GM12878 (cell line): ENCODE results near the gene TSHZ2. TPM values are rescaled to one million over a fixed set of nuclear protein-coding genes. Genes with fewer than 3 reads are reported as not detected.

ENCODE experiments used
- ATAC-seq: fragments of 200-7000 bp; cut with Tn5 transposase; 3 replicates; pipeline ENCODE4 v1.9.1; 2020; ENCODE audit warnings: mild to moderate bottlenecking, moderate library complexity
- BruUV-seq: library from RNA; stranded (reverse); fragments of 400-500 nt; replicated peaks from 2 replicates; lab custom pipeline; 2021; lab: Mats Ljungman, UMichigan
- CTCF ChIA-PET: fragments of 300-600 bp; sonication (Branson Sonifier 250); formaldehyde crosslinking; extraction: SDS; loops from one replicate; lab custom pipeline; 2021; ENCODE audit warnings: inconsistent platforms; lab: Yijun Ruan, JAX
- POLR2A ChIA-PET: fragments of 350-600 bp; formaldehyde crosslinking; extraction: SDS; loops from one replicate; lab custom pipeline; 2021; ENCODE audit warnings: inconsistent platforms; lab: Charles Lee
- RAD21 ChIA-PET: fragments of 300-600 bp; sonication (Branson Sonifier 250); formaldehyde crosslinking; loops from one replicate; lab custom pipeline; 2023; ENCODE audit warnings: antibody characterized with exemption; ENCODE audit not compliant: unreplicated experiment; lab: Charles Lee
- SMC1A ChIA-PET: fragments of 300-600 bp; sonication (Branson Sonifier 250); formaldehyde crosslinking; loops from one replicate; lab custom pipeline; 2023; ENCODE audit not compliant: unreplicated experiment, uncharacterized antibody; lab: Charles Lee
- DNase-seq: peaks from one replicate; pipeline ENCODE4 v3.0.0-alpha.2; 2011; ENCODE audit warnings: low read depth, low spot score
- FAIRE-seq: peaks from 3 replicates; lab custom pipeline; 2011; peaks lifted over from hg19 to GRCh38; lab: Jason Lieb, UNC
- H2AFZ ChIP-seq: 2 replicates; pipeline ENCODE4 v1.6.0; 2011; ENCODE audit warnings: low read depth, low read length, control low read depth; ENCODE audit not compliant: control insufficient read depth
- H3K27ac ChIP-seq: 2 replicates; pipeline ENCODE4 v1.5.1; 2011; ENCODE audit warnings: control low read depth; ENCODE audit not compliant: control insufficient read depth, insufficient read depth
- H3K27me3 ChIP-seq, 2 experiments: replicated peaks in 1 of 2; 2 replicates each; pipeline versions ENCODE4 v1.6.0 to v1.6.1; 2011; ENCODE audit warnings: low read length in 1 of 2; ENCODE audit not compliant: control insufficient read depth in 2 of 2, insufficient read depth in 2 of 2
- H3K36me3 ChIP-seq, 2 experiments: 2 replicates each; pipeline ENCODE4 v1.5.1; 2011; ENCODE audit warnings: low read length in 1 of 2; ENCODE audit not compliant: control insufficient read depth in 2 of 2, insufficient read depth in 2 of 2
- H3K4me1 ChIP-seq: 2 replicates; pipeline ENCODE4 v1.6.1; 2011; ENCODE audit warnings: mild to moderate bottlenecking, low read length, moderate library complexity, mixed read lengths; ENCODE audit not compliant: control insufficient read depth, insufficient read depth
- H3K4me2 ChIP-seq: 2 replicates; pipeline ENCODE4 v1.6.0; 2011; ENCODE audit warnings: control low read depth; ENCODE audit not compliant: control insufficient read depth, insufficient read depth
- H3K4me3 ChIP-seq: fragments of 200-600 bp; sonication (generic); 2 replicates; pipeline ENCODE4 v1.5.1; 2016
- H3K79me2 ChIP-seq: 2 replicates; pipeline ENCODE4 v1.6.0; 2011; ENCODE audit warnings: low read length; ENCODE audit not compliant: control insufficient read depth, insufficient read depth
- H3K9ac ChIP-seq: 2 replicates; pipeline ENCODE4 v1.8.0; 2011; ENCODE audit warnings: low read length, control low read depth, mixed read lengths; ENCODE audit not compliant: control insufficient read depth, insufficient read depth
- H3K9me3 ChIP-seq: replicated peaks from 3 replicates; pipeline ENCODE4 v1.5.1; 2011; ENCODE audit warnings: mild to moderate bottlenecking, low read length; ENCODE audit not compliant: control insufficient read depth, insufficient read depth
- H4K20me1 ChIP-seq: 2 replicates; pipeline ENCODE4 v1.6.0; 2011; ENCODE audit not compliant: control insufficient read depth, insufficient read depth
- BCL3 ChIP-seq: IDR thresholded peaks from 2 replicates; pipeline ENCODE4 v1.6.1; 2011; ENCODE audit warnings: borderline replicate concordance, low read depth, mild to moderate bottlenecking, moderate library complexity, low read length; ENCODE audit not compliant: insufficient read depth, poor library complexity, severe bottlenecking
- CHD4 ChIP-seq: fragments of 200-600 bp; sonication (generic); IDR thresholded peaks from 2 replicates; pipeline ENCODE4 v1.6.1; 2016; ENCODE audit warnings: mild to moderate bottlenecking
- GATAD2B ChIP-seq: fragments of 450-650 bp; conservative IDR thresholded peaks from 2 replicates; pipeline ENCODE4 v1.6.1; 2017; ENCODE audit warnings: low read depth, mild to moderate bottlenecking, moderate library complexity
- HCFC1 ChIP-seq: fragments of 150-350 bp; IDR thresholded peaks from 2 replicates; pipeline ENCODE4 v1.6.1; 2014; ENCODE audit warnings: low read length
- HDAC2 ChIP-seq: fragments of 200-600 bp; sonication (generic); IDR thresholded peaks from 2 replicates; pipeline ENCODE4 v1.6.1; 2017
- NR2F1 ChIP-seq: fragments of 450-650 bp; conservative IDR thresholded peaks from 2 replicates; pipeline ENCODE4 v1.6.1; 2017; ENCODE audit warnings: mild to moderate bottlenecking
- RB1 ChIP-seq: fragments of 450-650 bp; formaldehyde crosslinking; IDR thresholded peaks from 2 replicates; pipeline ENCODE4 v1.6.1; 2017; ENCODE audit warnings: mild to moderate bottlenecking, borderline replicate concordance
- SMAD1 ChIP-seq: fragments of 450-650 bp; IDR thresholded peaks from 2 replicates; pipeline ENCODE4 v1.6.1; 2018; ENCODE audit warnings: mild to moderate bottlenecking, low read depth; ENCODE audit not compliant: partially characterized antibody
- SP1 ChIP-seq: IDR thresholded peaks from one replicate; pipeline ENCODE4 v1.6.1; 2011; ENCODE audit warnings: low read depth, low read length
- TCF12 ChIP-seq: IDR thresholded peaks from 2 replicates; pipeline ENCODE4 v1.6.1; 2011; ENCODE audit warnings: low read depth, mild to moderate bottlenecking, low read length
- ZSCAN29 ChIP-seq: fragments of 450-650 bp; IDR thresholded peaks from 2 replicates; pipeline ENCODE4 v1.6.1; 2017; ENCODE audit warnings: mild to moderate bottlenecking, moderate library complexity
- WGBS: methylation state at CpG from one replicate; pipeline ENCODE4 v1.1.6; 2016; ENCODE audit warnings: low lambda C conversion rate; ENCODE audit not compliant: insufficient replicate concordance, insufficient coverage; ENCODE audit errors: missing lambda C conversion rate; 5-methylcytosine and 5-hydroxymethylcytosine counted together
- in situ Hi-C: fragments of 300-500 bp; cut with MboI; formaldehyde crosslinking; loops from 9 replicates; pipeline ENCODE4 v1.14.3; 2018; ENCODE audit warnings: mixed read lengths
- intact Hi-C: fragments of 100-400 bp; cut with micrococcal nuclease; formaldehyde crosslinking; loops from one replicate; pipeline ENCODE4 v1.14.2; 2022; ENCODE audit not compliant: unreplicated experiment
- polyA plus RNA-seq, 11 experiments: library from polyadenylated mRNA; depleted of rRNA in 4 of 11; unstranded in 6 of 11; stranded (reverse) in 5 of 11; fragments of >200 nt; fragmentation: Nextera tagmentation in 4 of 11; fragmentation: Illumina TruSeq in 1 of 11; extraction: Ambion mirVana in 4 of 11; extraction: Trizol in 1 of 11; gene quantifications; 1 replicate in 1 of 11; 2 replicates in 10 of 11; pipeline versions ENCODE4 v1.2.1 to v1.2.3, GENCODE V29; 2011 to 2016; ENCODE audit warnings: inconsistent platforms in 2 of 11, missing spikeins in 2 of 11, low read depth in 1 of 11
- total RNA-seq, 4 experiments: library from RNA; depleted of rRNA in 3 of 4; stranded (reverse); fragments of >200 nt in 3 of 4; fragmentation: Illumina TruSeq in 1 of 4; extraction: Trizol in 1 of 4; gene quantifications; 2 replicates each; pipeline versions ENCODE4 v1.2.1 to v1.2.3, GENCODE V29; 2013 to 2021

Gene TSHZ2
- total and polyA plus RNA-seq, 10 of the 15 experiments (the other 5 are each of a cell fraction or from before 2014, with no cell fraction given), result 0.01 to 0.86 (median 0.13) TPM; not detected in 2

DNA sequence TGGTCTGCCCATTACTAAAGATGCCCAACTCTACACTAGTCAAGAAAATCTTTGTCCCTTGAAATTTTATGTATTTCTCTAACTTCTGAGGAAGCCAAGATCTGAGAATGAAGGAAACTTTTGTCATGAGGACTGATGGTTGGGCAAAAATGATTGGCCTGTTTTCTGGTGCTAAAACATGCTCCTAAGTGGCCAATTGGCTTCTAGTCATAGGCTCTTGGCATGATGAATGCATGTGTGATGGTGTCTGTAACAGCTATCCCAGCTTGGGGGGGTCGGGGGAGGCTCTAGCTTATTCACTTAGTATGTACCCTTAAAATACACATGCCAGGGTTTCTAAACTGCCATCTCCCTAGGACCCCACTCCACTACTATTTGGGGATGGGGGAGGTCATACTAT, 392.9 kb downstream of the TSHZ2 start:
- Histone ChIP-seq H3K27me3 (no peaks in the 10 kb centered on the region; a peak in 1 of 4 replicates), H3K27ac (no peak overlapping the region), H3K4me3 (no peak overlapping the region), H3K79me2 (no peaks in the 10 kb centered on the region), H3K4me1 (no peaks in the 10 kb centered on the region), H4K20me1 (no peaks in the 10 kb centered on the region), H3K9me3 (no peaks in the 10 kb centered on the region), H2AFZ (no peak overlapping the region), H3K4me2 (no peak overlapping the region), H3K36me3 (no peaks in the 10 kb centered on the region), H3K9ac (no peak overlapping the region)
- 6% methylated on average over 1 of the region's 1 CpG for WGBS
- intact Hi-C loops, result no loop called here
- SMC1A ChIA-PET, result no interaction called here
- FAIRE-seq, result no peak
- no peak for ATAC-seq
- RAD21 ChIA-PET, result no interaction called here
- CTCF ChIA-PET, result no interaction called here
- POLR2A ChIA-PET, result no interaction called here
- in situ Hi-C loops, result no loop called here
- BruUV-seq, result no TSS peak
- no peak for DNase-seq
- TF ChIP-seq CHD4, result no peak
- no peak for TF ChIP-seq TCF12
- TF ChIP-seq GATAD2B, result no peak
- TF ChIP-seq RB1, result no peak
- no peak for TF ChIP-seq SMAD1
- TF ChIP-seq ZSCAN29, result no peak
- no peak for TF ChIP-seq NR2F1
- TF ChIP-seq SP1, result no peak
- TF ChIP-seq BCL3, result no peak
- no peak for TF ChIP-seq HCFC1
- no peak for TF ChIP-seq HDAC2
